Measurements from ENCODE around the gene SCAMP5. TPM values are rescaled to one million over a fixed set of nuclear protein-coding genes. Genes with fewer than 3 reads are reported as not detected.

SCAMP5 gene
- total RNA-seq, 3 donors from 2014 or later (not counting 1 experiment from before 2014, with no cell fraction given) = 0.09 to 2.7 (median 0.54) TPM

DNA sequence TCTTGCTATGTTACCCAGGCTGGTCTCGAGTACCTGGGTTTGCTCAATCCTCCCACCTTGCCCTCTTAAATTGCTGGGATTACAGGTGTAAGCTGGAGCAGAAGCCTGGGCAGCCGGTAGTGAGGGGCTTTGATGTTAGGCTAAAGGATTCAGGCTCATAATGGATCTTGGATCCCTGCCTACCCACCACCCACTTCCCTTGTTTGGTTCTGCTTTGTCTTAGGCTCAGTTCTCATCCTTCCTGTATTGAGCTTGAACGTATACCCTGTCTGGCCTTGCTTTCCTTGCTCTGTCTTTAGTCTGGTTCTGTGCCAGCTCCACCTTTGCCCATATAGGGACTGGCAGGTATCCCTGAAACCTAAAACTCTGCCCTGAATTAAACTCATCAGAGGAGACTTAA is 29.7 kb downstream of the SCAMP5 start:
- ATAC-seq (no peak), DNase-seq (no peak)
- WGBS (ENCODE audit: insufficient coverage) = 38% methylated on average over 1 of the region's 3 CpGs
- Histone ChIP-seq H3K27ac (ENCODE audit: low read length) (no peak overlapping the region), H3K27me3 (ENCODE audit: control insufficient read depth, insufficient read depth, low read length) (no peaks in the 10 kb centered on the region), H3K4me3 (ENCODE audit: low read length) (no peak overlapping the region), H3K36me3 (ENCODE audit: control insufficient read depth, insufficient read depth, low read length) (peaks cover 3% of the 10 kb centered on the region), H3K4me1 (ENCODE audit: control insufficient read depth, insufficient read depth, low read length) (peaks cover 31% of the 10 kb centered on the region), H3K9me3 (ENCODE audit: control insufficient read depth, insufficient read depth, low read length) (no peaks in the 10 kb centered on the region)
- Mint-ChIP-seq H3K27ac (peak overlapping the region; percentile 53 to 94), H3K27me3 (ENCODE audit: low read depth in 2 of 2) (no peaks in the 10 kb centered on the region), H3K36me3 (no peaks in the 10 kb centered on the region), H3K9me3 (no peaks in the 10 kb centered on the region), H3K4me1 (peaks cover 17 to 31% of the 10 kb centered on the region in 2 donors), H3K4me3 (peak overlapping the region; percentile 97)
- TF ChIP-seq, protein P1, sequence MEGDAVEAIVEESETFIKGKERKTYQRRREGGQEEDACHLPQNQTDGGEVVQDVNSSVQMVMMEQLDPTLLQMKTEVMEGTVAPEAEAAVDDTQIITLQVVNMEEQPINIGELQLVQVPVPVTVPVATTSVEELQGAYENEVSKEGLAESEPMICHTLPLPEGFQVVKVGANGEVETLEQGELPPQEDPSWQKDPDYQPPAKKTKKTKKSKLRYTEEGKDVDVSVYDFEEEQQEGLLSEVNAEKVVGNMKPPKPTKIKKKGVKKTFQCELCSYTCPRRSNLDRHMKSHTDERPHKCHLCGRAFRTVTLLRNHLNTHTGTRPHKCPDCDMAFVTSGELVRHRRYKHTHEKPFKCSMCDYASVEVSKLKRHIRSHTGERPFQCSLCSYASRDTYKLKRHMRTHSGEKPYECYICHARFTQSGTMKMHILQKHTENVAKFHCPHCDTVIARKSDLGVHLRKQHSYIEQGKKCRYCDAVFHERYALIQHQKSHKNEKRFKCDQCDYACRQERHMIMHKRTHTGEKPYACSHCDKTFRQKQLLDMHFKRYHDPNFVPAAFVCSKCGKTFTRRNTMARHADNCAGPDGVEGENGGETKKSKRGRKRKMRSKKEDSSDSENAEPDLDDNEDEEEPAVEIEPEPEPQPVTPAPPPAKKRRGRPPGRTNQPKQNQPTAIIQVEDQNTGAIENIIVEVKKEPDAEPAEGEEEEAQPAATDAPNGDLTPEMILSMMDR (IDR thresholded peaks at IDR 0.05) = no peak
- intact Hi-C loops (cut with micrococcal nuclease) = no loop called here

DNA sequence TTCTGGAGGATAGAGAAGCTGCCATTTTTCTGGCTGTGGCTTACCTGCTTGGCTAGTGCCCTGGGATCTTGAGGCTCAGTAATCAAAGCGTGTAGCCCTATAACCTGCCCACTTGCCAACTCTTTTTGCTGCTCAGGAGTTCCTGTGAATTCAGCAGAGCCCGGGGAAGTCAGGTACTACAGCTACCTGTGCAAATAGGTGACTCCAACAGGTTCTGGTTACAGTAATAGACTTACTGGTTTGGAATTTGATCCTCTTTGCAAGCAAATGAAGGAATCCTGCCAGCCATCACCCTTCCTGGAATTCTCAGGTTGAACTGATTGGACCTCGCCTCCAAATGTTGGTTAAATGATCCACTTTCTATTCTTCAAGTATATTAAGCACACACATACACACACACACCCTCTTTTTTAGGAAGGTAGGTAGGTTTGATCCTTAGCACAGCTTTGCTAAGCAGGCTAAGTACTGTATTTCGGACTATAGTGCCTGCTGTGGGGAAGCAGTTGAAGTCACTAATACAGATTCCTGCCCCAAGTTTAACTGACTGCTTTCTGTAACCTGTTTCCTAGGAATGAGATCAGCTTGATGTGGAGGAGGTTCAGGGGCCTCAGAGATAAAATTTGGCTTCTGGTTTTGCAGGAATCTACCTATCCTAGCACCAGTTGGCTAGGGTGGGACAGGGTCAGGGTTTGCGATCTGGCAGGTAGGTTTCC is 30.3 kb downstream of the SCAMP5 start:
- intact Hi-C loops (cut with micrococcal nuclease) = no loop called here
- TF ChIP-seq, protein P1 (IDR thresholded peaks at IDR 0.05) = no peak
- Histone ChIP-seq H3K36me3 (ENCODE audit: control insufficient read depth, insufficient read depth, low read length) (peaks cover 3% of the 10 kb centered on the region), H3K4me3 (ENCODE audit: low read length) (no peak overlapping the region), H3K4me1 (ENCODE audit: control insufficient read depth, insufficient read depth, low read length) (peaks cover 35% of the 10 kb centered on the region), H3K27me3 (ENCODE audit: control insufficient read depth, insufficient read depth, low read length) (no peaks in the 10 kb centered on the region), H3K9me3 (ENCODE audit: control insufficient read depth, insufficient read depth, low read length) (no peaks in the 10 kb centered on the region), H3K27ac (ENCODE audit: low read length) (no peak overlapping the region)
- Mint-ChIP-seq H3K27ac (peak overlapping the region in 1 of 2 donors; percentile 53), H3K4me1 (peaks cover 17 to 31% of the 10 kb centered on the region in 2 donors), H3K4me3 (peak overlapping the region; percentile 97), H3K9me3 (no peaks in the 10 kb centered on the region), H3K36me3 (no peaks in the 10 kb centered on the region), H3K27me3 (ENCODE audit: low read depth in 2 of 2) (no peaks in the 10 kb centered on the region)
- no peak for DNase-seq
- 95% methylated on average over 3 of the region's 5 CpGs for WGBS (ENCODE audit: insufficient coverage)
- no peak for ATAC-seq

DNA sequence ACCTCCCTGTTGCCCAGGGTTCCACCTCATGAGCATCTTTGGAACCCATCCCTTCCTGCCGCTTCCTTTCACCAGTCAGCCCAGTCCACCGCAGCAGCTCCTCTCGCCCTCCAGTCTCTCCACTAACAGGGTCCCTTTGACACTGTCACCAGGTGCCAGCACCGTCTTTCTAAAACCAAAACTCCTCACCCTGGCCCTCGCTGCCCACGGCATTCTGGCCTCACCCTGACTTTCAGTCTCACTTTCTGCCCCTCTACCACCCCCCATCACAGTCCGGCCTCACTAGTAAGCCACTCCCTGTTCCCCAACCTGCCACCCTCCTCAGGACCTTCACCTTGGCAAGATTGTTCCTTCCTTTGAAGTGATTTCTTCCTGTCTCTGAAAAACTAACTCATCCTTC is 32.2 kb downstream of the SCAMP5 start:
- no peaks in the 10 kb centered on the region for H3K27me3 ChIP-seq (ENCODE audit: control insufficient read depth, insufficient read depth, low read length)
- H3K9me3 ChIP-seq (ENCODE audit: control insufficient read depth, insufficient read depth, low read length) = no peaks in the 10 kb centered on the region
- peak overlapping the region in 1 of 2 donors; percentile 47 for H3K27ac Mint-ChIP-seq
- no peaks in the 10 kb centered on the region for H3K36me3 Mint-ChIP-seq
- no peak overlapping the region for H3K27ac ChIP-seq (ENCODE audit: low read length)
- peaks cover 17 to 31% of the 10 kb centered on the region in 2 donors for H3K4me1 Mint-ChIP-seq
- H3K4me1 ChIP-seq (ENCODE audit: control insufficient read depth, insufficient read depth, low read length) = peaks cover 35% of the 10 kb centered on the region
- intact Hi-C loops (cut with micrococcal nuclease) = no loop called here
- ATAC-seq (no peak), DNase-seq (no peak)
- TF ChIP-seq, protein P1 (IDR thresholded peaks at IDR 0.05) = no peak
- H3K4me3 Mint-ChIP-seq = no peak overlapping the region
- no peaks in the 10 kb centered on the region for H3K27me3 Mint-ChIP-seq (ENCODE audit: low read depth in 2 of 2)
- H3K4me3 ChIP-seq (ENCODE audit: low read length) = no peak overlapping the region
- H3K9me3 Mint-ChIP-seq = no peaks in the 10 kb centered on the region
- H3K36me3 ChIP-seq (ENCODE audit: control insufficient read depth, insufficient read depth, low read length) = peaks cover 3% of the 10 kb centered on the region
- 79% methylated on average over 7 of the region's 7 CpGs for WGBS (ENCODE audit: insufficient coverage)
